C4-2B (cell line): ENCODE measurements around the gene UBE2I.

Experiments
- CTCF ChIP-seq: fragments of 450-650 bp; conservative IDR thresholded peaks from 2 replicates; pipeline ENCODE4 v1.5.1; 2017; ENCODE audit warnings: mild to moderate bottlenecking
- ZFX ChIP-seq: fragments of 450-650 bp; IDR thresholded peaks from 2 replicates; pipeline ENCODE4 v1.6.1; 2017

- no peak for TF ChIP-seq CTCF
- TF ChIP-seq ZFX: no peak
Observed at GRCh38 chr16:1271380-1271723, 38.1 kb upstream of the UBE2I start.
